Tibial nerve (tissue), 4 donors: Measurements from ENCODE around the gene FAM180A. TPM values are rescaled to one million over a fixed set of nuclear protein-coding genes. Genes with fewer than 3 reads are reported as not detected.

ENCODE experiments used
- DNase-seq, 2 donors: peaks; one replicate each; pipeline ENCODE4 v3.0.0-alpha.2; 2019; ENCODE audit warnings: low spot score in 2 of 2
- H3K27ac ChIP-seq, 4 donors: fragments of 200-600 bp; sonication (generic) in 3 of 4; one replicate each; pipeline ENCODE4 v1.5.1; 2017 to 2019; ENCODE audit warnings: mild to moderate bottlenecking in 1 of 4
- H3K27me3 ChIP-seq, 2 donors: fragments of 200-600 bp; sonication (generic) in 1 of 2; one replicate each; pipeline versions ENCODE4 v1.5.1 to v1.6.0; 2017 to 2019
- H3K36me3 ChIP-seq, 3 donors: fragments of 200-600 bp; sonication (generic); one replicate each; pipeline ENCODE4 v1.5.1; 2018 to 2019
- H3K4me1 ChIP-seq, 4 donors: fragments of 200-600 bp; sonication (generic) in 3 of 4; one replicate each; pipeline ENCODE4 v1.5.1; 2017 to 2019
- H3K4me3 ChIP-seq, 4 donors: fragments of 200-600 bp; sonication (generic) in 3 of 4; one replicate each; pipeline ENCODE4 v1.5.1; 2017 to 2019; ENCODE audit warnings: mild to moderate bottlenecking in 1 of 4, moderate library complexity in 1 of 4
- H3K9me3 ChIP-seq, 4 donors: fragments of 200-600 bp; sonication (generic) in 3 of 4; one replicate each; pipeline ENCODE4 v1.5.1; 2017 to 2019
- EP300 ChIP-seq, 2 donors: sonication (generic); formaldehyde crosslinking; IDR thresholded peaks; one replicate each; pipeline ENCODE4 v1.6.1; 2017; ENCODE audit warnings: antibody characterized with exemption in 2 of 2, mild to moderate bottlenecking in 1 of 2
- POLR2A ChIP-seq, 2 donors: fragments of 450-650 bp; IDR thresholded peaks; one replicate each; pipeline ENCODE4 v1.6.1; 2017; ENCODE audit warnings: antibody characterized with exemption in 2 of 2, mild to moderate bottlenecking in 2 of 2, moderate library complexity in 2 of 2
- WGBS, 2 donors: methylation state at CpG; one replicate each; pipeline ENCODE4 v1.1.5; 2018; 5-methylcytosine and 5-hydroxymethylcytosine counted together
- total RNA-seq, 4 donors: library from RNA; depleted of rRNA; stranded (reverse); fragments of >200 nt; gene quantifications; one replicate each; pipeline ENCODE4 v1.1.0, GENCODE V29; 2016
- TF ChIP-seq, protein P1 (sequence below), 5 experiments: fragments of 200-600 bp in 3 of 5; fragments of 450-650 bp in 2 of 5; sonication (generic) in 3 of 5; IDR thresholded peaks; one replicate each; pipeline ENCODE4 v1.5.1; 2016 to 2019; ENCODE audit warnings: antibody characterized with exemption in 5 of 5, mild to moderate bottlenecking in 3 of 5, moderate library complexity in 2 of 5

FAM180A gene
- total RNA-seq, 4 donors from 2014 or later, result 2.1 to 7.7 (median 3.7) TPM

DNA sequence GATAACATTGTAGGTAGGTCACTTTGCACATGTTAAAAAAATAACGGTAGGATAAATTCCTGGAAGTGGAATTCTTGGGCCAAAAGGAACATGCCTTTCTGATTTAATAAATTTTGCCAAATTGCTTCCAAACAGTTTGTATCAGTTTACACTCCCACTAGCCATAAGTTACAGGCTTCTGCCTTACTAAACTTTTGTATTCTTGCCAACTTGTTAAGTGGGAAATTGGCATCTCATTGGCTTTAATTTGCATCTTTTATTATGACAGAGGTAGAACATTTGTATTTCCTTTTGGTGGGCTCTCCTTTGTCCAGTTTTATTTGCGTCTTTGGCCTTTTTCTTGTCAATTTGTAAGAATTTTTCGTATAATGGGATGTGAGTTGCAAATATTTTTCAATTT lies 38.3 kb upstream of the FAM180A start:
- Histone ChIP-seq H3K4me3 (no peak overlapping the region), H3K9me3 (no peaks in the 10 kb centered on the region), H3K27me3 (no peaks in the 10 kb centered on the region), H3K27ac (no peak overlapping the region), H3K36me3 (no peaks in the 10 kb centered on the region), H3K4me1 (peaks cover 0 to 2% (median 0%) of the 10 kb centered on the region in 4 donors)
- TF ChIP-seq, protein P1, sequence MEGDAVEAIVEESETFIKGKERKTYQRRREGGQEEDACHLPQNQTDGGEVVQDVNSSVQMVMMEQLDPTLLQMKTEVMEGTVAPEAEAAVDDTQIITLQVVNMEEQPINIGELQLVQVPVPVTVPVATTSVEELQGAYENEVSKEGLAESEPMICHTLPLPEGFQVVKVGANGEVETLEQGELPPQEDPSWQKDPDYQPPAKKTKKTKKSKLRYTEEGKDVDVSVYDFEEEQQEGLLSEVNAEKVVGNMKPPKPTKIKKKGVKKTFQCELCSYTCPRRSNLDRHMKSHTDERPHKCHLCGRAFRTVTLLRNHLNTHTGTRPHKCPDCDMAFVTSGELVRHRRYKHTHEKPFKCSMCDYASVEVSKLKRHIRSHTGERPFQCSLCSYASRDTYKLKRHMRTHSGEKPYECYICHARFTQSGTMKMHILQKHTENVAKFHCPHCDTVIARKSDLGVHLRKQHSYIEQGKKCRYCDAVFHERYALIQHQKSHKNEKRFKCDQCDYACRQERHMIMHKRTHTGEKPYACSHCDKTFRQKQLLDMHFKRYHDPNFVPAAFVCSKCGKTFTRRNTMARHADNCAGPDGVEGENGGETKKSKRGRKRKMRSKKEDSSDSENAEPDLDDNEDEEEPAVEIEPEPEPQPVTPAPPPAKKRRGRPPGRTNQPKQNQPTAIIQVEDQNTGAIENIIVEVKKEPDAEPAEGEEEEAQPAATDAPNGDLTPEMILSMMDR (IDR thresholded peaks at IDR 0.05), result no peak
- TF ChIP-seq EP300 (IDR thresholded peaks at IDR 0.05) (no peak), POLR2A (IDR thresholded peaks at IDR 0.05) (no peak)
- no peak for DNase-seq
- WGBS, 2 donors, result 78 to 81% methylated on average over 3 of the region's 3 CpGs

DNA sequence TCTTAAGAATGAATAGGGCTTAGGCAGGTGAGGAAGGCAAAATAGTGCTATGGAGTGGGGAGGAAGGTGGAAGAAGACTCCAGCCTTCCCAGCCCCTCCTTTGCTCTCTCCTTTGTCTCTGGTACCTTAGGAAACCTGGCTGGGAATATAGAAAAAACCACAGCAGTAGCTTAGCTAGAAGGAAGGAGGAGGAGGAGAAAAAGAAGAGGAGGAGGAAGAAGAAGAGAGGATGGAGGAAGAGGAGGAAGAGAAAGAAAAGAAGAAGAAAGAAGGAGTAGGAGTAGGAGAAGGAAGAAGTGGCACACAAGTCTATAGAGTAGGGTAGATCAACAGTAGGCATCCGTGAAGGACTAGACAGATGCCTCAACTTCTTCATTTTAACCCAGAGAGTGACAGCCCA lies 36.5 kb upstream of the FAM180A start:
- no peaks in the 10 kb centered on the region for H3K9me3 ChIP-seq
- H3K36me3 ChIP-seq, result no peaks in the 10 kb centered on the region
- no peak overlapping the region for H3K4me3 ChIP-seq
- 81 to 90% methylated on average over 1 of the region's 1 CpG for WGBS, 2 donors
- no peaks in the 10 kb centered on the region for H3K27me3 ChIP-seq
- no peak overlapping the region for H3K27ac ChIP-seq
- TF ChIP-seq EP300 (IDR thresholded peaks at IDR 0.05) (no peak), POLR2A (IDR thresholded peaks at IDR 0.05) (no peak)
- TF ChIP-seq, protein P1 (IDR thresholded peaks at IDR 0.05), result no peak
- DNase-seq, result no peak
- no peaks in the 10 kb centered on the region for H3K4me1 ChIP-seq

DNA sequence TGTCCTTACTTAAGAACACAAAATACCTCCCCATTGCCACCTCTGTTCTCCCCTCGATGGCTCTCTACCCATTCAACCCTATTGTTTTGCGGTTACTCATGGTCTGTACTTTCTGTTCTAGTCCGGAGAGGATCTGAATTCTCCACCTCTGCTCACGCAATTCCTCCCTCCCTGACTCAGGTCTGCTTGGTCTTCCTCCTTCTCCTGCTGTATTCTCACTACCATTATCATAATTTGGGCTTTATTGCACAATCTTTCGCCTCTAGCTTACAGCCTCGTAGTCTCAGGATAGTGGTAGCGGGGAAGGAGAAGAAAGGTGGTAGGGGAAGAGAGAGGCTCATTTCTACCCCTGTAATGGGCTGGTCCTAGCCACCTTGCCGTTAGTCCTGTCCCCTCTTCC lies 35.4 kb upstream of the FAM180A start:
- DNase-seq, result no peak
- no peaks in the 10 kb centered on the region for H3K9me3 ChIP-seq
- no peak overlapping the region for H3K4me3 ChIP-seq
- no peak overlapping the region for H3K27ac ChIP-seq
- H3K4me1 ChIP-seq, result no peaks in the 10 kb centered on the region
- TF ChIP-seq EP300 (IDR thresholded peaks at IDR 0.05), result no peak
- no peak for TF ChIP-seq POLR2A (IDR thresholded peaks at IDR 0.05)
- TF ChIP-seq, protein P1 (IDR thresholded peaks at IDR 0.05), result no peak
- 86% methylated on average over 8 of the region's 8 CpGs for WGBS, 2 donors
- no peaks in the 10 kb centered on the region for H3K36me3 ChIP-seq
- H3K27me3 ChIP-seq, result no peaks in the 10 kb centered on the region

DNA sequence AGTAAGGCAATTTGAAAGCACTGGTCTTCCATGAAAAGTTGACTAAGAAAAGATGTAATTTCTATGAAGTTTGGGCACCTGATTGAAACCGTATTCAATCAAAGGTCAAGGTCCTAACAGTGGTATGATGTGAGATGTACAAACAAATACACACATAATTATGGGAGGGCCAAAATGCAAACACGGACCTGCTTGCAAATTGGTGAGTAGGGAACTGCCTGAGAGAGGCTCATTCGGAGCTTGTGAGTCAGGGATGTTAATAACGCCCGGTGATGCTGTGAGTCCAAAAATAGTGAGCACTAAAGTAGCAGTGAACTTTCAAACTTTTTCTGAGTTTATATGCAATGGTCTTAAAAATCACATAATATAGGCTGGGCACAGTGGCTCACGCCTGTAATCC lies 34.2 kb upstream of the FAM180A start:
- 92 to 93% methylated on average over 6 of the region's 6 CpGs for WGBS, 2 donors
- Histone ChIP-seq H3K4me3 (no peak overlapping the region), H3K27me3 (no peaks in the 10 kb centered on the region), H3K36me3 (no peaks in the 10 kb centered on the region), H3K9me3 (peaks cover 0 to 9% (median 0%) of the 10 kb centered on the region in 4 donors), H3K4me1 (no peaks in the 10 kb centered on the region), H3K27ac (no peak overlapping the region)
- TF ChIP-seq, protein P1 (IDR thresholded peaks at IDR 0.05), result no peak
- TF ChIP-seq POLR2A (IDR thresholded peaks at IDR 0.05) (no peak), EP300 (IDR thresholded peaks at IDR 0.05) (no peak)
- DNase-seq, result no peak

DNA sequence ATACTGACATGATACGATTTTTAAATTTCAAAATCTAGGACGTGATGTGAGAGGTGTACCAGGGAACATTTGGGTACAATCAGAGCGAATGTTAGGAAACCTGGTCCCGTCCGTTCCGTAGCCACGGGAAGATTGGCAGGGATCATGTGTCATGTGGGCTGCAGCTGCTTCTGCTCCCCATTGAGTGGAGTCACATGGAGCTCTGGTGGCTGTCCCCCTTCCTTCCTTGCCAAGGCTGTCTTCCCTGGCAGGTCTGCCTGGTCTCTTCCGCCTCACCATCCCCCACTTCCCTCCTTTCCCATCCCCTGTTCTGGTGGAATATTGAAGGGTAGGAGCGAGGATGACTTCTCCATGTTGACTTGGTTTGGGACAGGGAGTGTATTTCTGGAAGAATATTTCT lies 33.8 kb upstream of the FAM180A start:
- Histone ChIP-seq H3K4me1 (no peaks in the 10 kb centered on the region), H3K27ac (no peak overlapping the region), H3K27me3 (no peaks in the 10 kb centered on the region), H3K36me3 (no peaks in the 10 kb centered on the region), H3K4me3 (no peak overlapping the region), H3K9me3 (peaks cover 0 to 10% (median 0%) of the 10 kb centered on the region in 4 donors)
- WGBS, 2 donors, result 87 to 89% methylated on average over 9 of the region's 9 CpGs
- DNase-seq, result no peak
- TF ChIP-seq, protein P1 (IDR thresholded peaks at IDR 0.05), result no peak
- TF ChIP-seq POLR2A (IDR thresholded peaks at IDR 0.05), result no peak
- TF ChIP-seq EP300 (IDR thresholded peaks at IDR 0.05), result no peak
